Heart left ventricle (tissue), 16 donors: ENCODE data around the gene PGAP3. TPM values are rescaled to one million over a fixed set of nuclear protein-coding genes. Genes with fewer than 3 reads are reported as not detected.

Experiments
- ATAC-seq, 4 donors: fragments of 200-7000 bp; cut with Tn5 transposase; one replicate each; pipeline ENCODE4 v1.9.1; 2020 to 2022; ENCODE audit warnings: moderate library complexity in 4 of 4, mild to moderate bottlenecking in 3 of 4, moderate number of reproducible peaks in 1 of 4
- DNase-seq, 5 donors: peaks; one replicate each; pipeline ENCODE4 v3.0.0-alpha.2; 2020
- H3K27ac ChIP-seq, 12 donors: fragments of 200-600 bp; sonication (generic) in 4 of 12; one replicate each; pipeline versions ENCODE4 v1.5.0 to v1.8.0; 2016 to 2022; ENCODE audit warnings: mild to moderate bottlenecking in 2 of 12
- H3K27me3 ChIP-seq, 9 donors: fragments of 200-600 bp; sonication (generic) in 2 of 9; one replicate each; pipeline versions ENCODE4 v1.5.1 to v1.8.0; 2016 to 2022; ENCODE audit warnings: mild to moderate bottlenecking in 3 of 9
- H3K36me3 ChIP-seq, 9 donors: fragments of 200-600 bp; sonication (generic) in 2 of 9; one replicate each; pipeline versions ENCODE4 v1.5.0 to v1.8.0; 2018 to 2022; ENCODE audit warnings: mild to moderate bottlenecking in 2 of 9
- H3K4me1 ChIP-seq, 12 donors: fragments of 200-600 bp; sonication (generic) in 4 of 12; one replicate each; pipeline versions ENCODE4 v1.5.0 to v1.8.0; 2016 to 2022; ENCODE audit warnings: mild to moderate bottlenecking in 3 of 12
- H3K4me3 ChIP-seq, 12 donors: fragments of 200-600 bp; sonication (generic) in 4 of 12; one replicate each; pipeline versions ENCODE4 v1.5.0 to v1.8.0; 2017 to 2022; ENCODE audit warnings: mild to moderate bottlenecking in 9 of 12, moderate library complexity in 4 of 12
- H3K9me3 ChIP-seq, 12 donors: fragments of 200-600 bp; sonication (generic) in 4 of 12; one replicate each; pipeline versions ENCODE4 v1.5.0 to v1.8.0; 2016 to 2022; ENCODE audit warnings: mild to moderate bottlenecking in 1 of 12
- CTCF ChIP-seq, 12 donors: fragments of 200-600 bp; sonication (generic) in 4 of 12; IDR thresholded peaks; one replicate each; pipeline versions ENCODE4 v1.5.0 to v1.8.0; 2018 to 2022; ENCODE audit warnings: antibody characterized with exemption in 12 of 12, mild to moderate bottlenecking in 5 of 12
- POLR2A ChIP-seq, 2 donors: fragments of 450-650 bp; IDR thresholded peaks; one replicate each; pipeline ENCODE4 v1.6.1; 2017; ENCODE audit warnings: antibody characterized with exemption in 2 of 2, mild to moderate bottlenecking in 2 of 2, moderate library complexity in 2 of 2
- WGBS, 4 donors: extraction: QIAGEN DNeasy Blood & Tissue Kit in 2 of 4; methylation state at CpG; one replicate each; pipeline versions ENCODE4 v1.1.5 to v1.1.7; 2013 to 2018; 5-methylcytosine and 5-hydroxymethylcytosine counted together
- intact Hi-C, 10 donors: fragments of 100-400 bp; cut with DNase I; formaldehyde crosslinking; loops; one replicate each; pipeline versions ENCODE4 v1.11.1 to v1.14.2; 2022
- polyA plus RNA-seq, 2 donors: library from polyadenylated mRNA; stranded (reverse); fragments of 200-250 nt; gene quantifications; one replicate each; pipeline ENCODE4 v1.2.3, GENCODE V29; 2013
- total RNA-seq, 9 donors: library from RNA; depleted of rRNA in 2 of 9; stranded (reverse); fragments of >200 nt in 2 of 9; fragmentation: NEBNext Ultra II Directional in 3 of 9; extraction: Animal tissue kit (Norgen Biotek cat#: 25700) in 3 of 9; gene quantifications; one replicate each; pipeline versions ENCODE4 v1.1.0 to v1.2.4, GENCODE V29; 2016 to 2023
- donor health status: ischemic (EF 13 %, LVEDD 7.1; RV severe dilation, severe dysfunction).
- donor health status: healthy with polysubstance abuse.
- donor health status: DM: no; HTN: yes; CAD: no.
- donor health status: DM: no; HTN: no; CAD: no.
- donor health status: ischemic (EF 25% LVEDD 6.9; RV normal size, moderate dysfunction).
- donor health status: ischemic (EF 25% LVEDD 5.7; RV mildly dilated, moderate dysfunction).
- donor health status: healthy.
- donor health status: DM: yes; HTN: yes; CAD: no.
- donor health status: ischemic (EF 35%, LVEDD 5.7; RV mildly dilated, moderate dysfunction).
- donor health status: nonischemic (EF 11% LVEDD 7.7; RV severe dilation, severe dysfunction).
- donor health status: DM: yes; HTN: yes; CAD: no.
- donor health status: PGD.
- donor health status: ischemic (EF 29% LVEDD 5.4; RV normal size, mild dysfunction).
- donor health status: nonischemic (EF 23%, LVEDD 6.1; RV moderate dilation, normal function).

PGAP3 gene
- total and polyA plus RNA-seq, 11 donors, result 8.0 to 18.8 (median 13.3) TPM

- no peak overlapping the region for H3K27ac ChIP-seq
- TF ChIP-seq POLR2A (IDR thresholded peaks at IDR 0.05) (no peak), CTCF (IDR thresholded peaks at IDR 0.05) (no peak)
- intact Hi-C loops, result no loop called here
- peaks cover 0 to 12% (median 0%) of the 10 kb centered on the region in 9 donors for H3K36me3 ChIP-seq
- no peaks in the 10 kb centered on the region for H3K9me3 ChIP-seq
- no peak overlapping the region for H3K4me3 ChIP-seq
- H3K27me3 ChIP-seq, result no peaks in the 10 kb centered on the region
- WGBS, 4 donors, result 91 to 92% (median 91%) methylated on average over 15 of the region's 15 CpGs
- DNase-seq (no peak), ATAC-seq (no peak)
- peaks cover 0 to 34% (median 11%) of the 10 kb centered on the region in 12 donors for H3K4me1 ChIP-seq
Measured at GRCh38 chr17:39648616-39649366, 39.1 kb downstream of the PGAP3 start.

GRCh38 chr17:39647256-39647655 is 40.6 kb downstream of the PGAP3 start:
- TF ChIP-seq CTCF (IDR thresholded peaks at IDR 0.05) (no peak), POLR2A (IDR thresholded peaks at IDR 0.05) (no peak)
- peaks cover 0 to 12% (median 0%) of the 10 kb centered on the region in 9 donors for H3K36me3 ChIP-seq
- peaks cover 0 to 34% (median 11%) of the 10 kb centered on the region in 12 donors for H3K4me1 ChIP-seq
- DNase-seq (no peak), ATAC-seq (peak in 2 of 4 donors; percentile 10 to 38)
- no peak overlapping the region for H3K4me3 ChIP-seq
- intact Hi-C loops, result no loop called here
- no peaks in the 10 kb centered on the region for H3K27me3 ChIP-seq
- H3K27ac ChIP-seq, result no peak overlapping the region
- 42 to 69% (median 66%) methylated on average over 3 to 5 of the region's 5 CpGs for WGBS, 4 donors
- H3K9me3 ChIP-seq, result no peaks in the 10 kb centered on the region

GRCh38 chr17:39643271-39643670 is 44.6 kb downstream of the PGAP3 start:
- Histone ChIP-seq H3K4me3 (no peak overlapping the region), H3K4me1 (peaks cover 3 to 67% (median 40%) of the 10 kb centered on the region in 12 donors), H3K9me3 (no peaks in the 10 kb centered on the region), H3K27ac (no peak overlapping the region), H3K27me3 (no peaks in the 10 kb centered on the region), H3K36me3 (no peaks in the 10 kb centered on the region)
- ATAC-seq, result peak in 3 of 4 donors; percentile 12 to 22 (median 16)
- intact Hi-C loops, result no loop called here
- TF ChIP-seq POLR2A (IDR thresholded peaks at IDR 0.05), result no peak
- TF ChIP-seq CTCF (IDR thresholded peaks at IDR 0.05), result no peak
- DNase-seq, result no peak
- WGBS, 4 donors, result 73 to 91% (median 77%) methylated on average over 4 of the region's 4 CpGs

GRCh38 chr17:39642291-39643074 is 45.4 kb downstream of the PGAP3 start:
- H3K9me3 ChIP-seq, result no peaks in the 10 kb centered on the region
- ATAC-seq (no peak), DNase-seq (no peak)
- no peaks in the 10 kb centered on the region for H3K27me3 ChIP-seq
- H3K4me1 ChIP-seq, result peaks cover 9 to 75% (median 47%) of the 10 kb centered on the region in 12 donors
- TF ChIP-seq CTCF (IDR thresholded peaks at IDR 0.05) (no peak), POLR2A (IDR thresholded peaks at IDR 0.05) (no peak)
- no peak overlapping the region for H3K27ac ChIP-seq
- no peak overlapping the region for H3K4me3 ChIP-seq
- intact Hi-C loops, result no loop called here
- WGBS, 4 donors, result 84 to 91% (median 86%) methylated on average over 6 to 9 of the region's 9 CpGs
- H3K36me3 ChIP-seq, result no peaks in the 10 kb centered on the region
